Activated CD8-positive, alpha-beta memory T cell treated with anti-CD3 and anti-CD28 coated beads for 24 hours (primary cell): ENCODE data around the gene PMM1.
"Not testable (repeated sequence)": the region's sequence is repeated elsewhere in the genome, so short reads cannot be mapped to it uniquely, and the experiment has no call there.

ENCODE experiments used
- DNase-seq: peaks from one replicate; pipeline ENCODE4 v3.0.0-alpha.2; 2020

Gene PMM1

DNA sequence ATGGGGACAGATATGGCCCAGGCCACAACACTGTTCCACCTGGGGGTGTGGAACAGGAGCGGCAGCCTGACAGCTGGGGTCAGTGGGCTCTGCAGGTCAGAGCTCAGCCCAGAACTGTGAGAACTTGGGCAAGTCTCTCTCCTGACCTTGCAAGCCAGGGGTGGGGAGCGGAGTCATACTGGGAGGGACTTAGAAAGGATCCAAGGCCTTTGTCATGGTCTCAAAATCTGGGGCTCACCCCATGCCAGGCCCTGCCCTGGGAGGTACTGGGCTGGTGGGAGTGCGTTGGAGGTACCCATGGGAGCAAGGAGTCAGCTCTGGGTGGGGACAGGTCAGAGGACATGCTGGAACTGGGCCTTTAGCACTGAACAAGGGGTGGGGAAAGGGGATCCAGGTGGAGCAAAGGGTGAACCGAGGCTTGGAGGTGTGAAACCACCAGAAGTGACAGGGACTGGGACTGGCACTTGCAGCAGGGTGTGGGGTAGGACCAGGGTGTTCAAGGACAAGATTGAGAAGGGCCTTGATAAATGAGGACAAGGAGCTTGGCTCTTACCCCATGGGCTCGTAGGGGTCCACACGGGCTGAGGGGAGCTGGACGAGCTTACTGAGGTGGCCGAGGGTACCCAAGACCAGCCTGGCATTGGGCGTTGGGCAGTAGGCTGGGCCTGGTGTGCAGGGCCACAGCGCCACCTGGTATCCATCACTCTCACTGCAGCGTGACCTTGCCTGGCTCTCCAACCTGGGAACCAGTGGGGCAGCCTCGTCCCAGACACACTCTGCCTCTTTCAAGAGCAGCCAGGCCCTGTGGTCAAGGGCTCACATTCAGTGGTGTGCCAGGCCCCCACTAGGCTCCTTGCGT lies 7.4 kb upstream of the PMM1 start:
- DNase-seq, result no peak

DNA sequence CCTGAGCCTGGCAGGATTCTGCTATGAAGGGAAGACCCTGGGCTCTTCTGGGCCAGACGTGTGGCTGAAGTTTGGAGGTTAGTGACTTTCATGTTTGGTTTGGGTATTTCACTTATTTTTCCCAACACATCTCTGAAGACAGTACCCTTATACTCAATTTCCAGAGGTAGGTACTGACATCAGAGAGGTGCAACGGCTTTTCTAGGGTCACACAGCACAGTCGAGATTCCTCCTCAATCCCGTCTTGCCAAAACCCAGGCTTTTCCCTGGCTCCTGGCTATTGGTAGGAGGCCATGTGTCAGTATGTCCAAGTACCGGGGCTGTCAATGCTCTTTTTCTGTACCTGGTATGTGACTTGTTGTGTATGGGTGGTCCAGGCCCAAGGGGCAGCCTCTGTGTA lies 6.1 kb upstream of the PMM1 start:
- no peak for DNase-seq

DNA sequence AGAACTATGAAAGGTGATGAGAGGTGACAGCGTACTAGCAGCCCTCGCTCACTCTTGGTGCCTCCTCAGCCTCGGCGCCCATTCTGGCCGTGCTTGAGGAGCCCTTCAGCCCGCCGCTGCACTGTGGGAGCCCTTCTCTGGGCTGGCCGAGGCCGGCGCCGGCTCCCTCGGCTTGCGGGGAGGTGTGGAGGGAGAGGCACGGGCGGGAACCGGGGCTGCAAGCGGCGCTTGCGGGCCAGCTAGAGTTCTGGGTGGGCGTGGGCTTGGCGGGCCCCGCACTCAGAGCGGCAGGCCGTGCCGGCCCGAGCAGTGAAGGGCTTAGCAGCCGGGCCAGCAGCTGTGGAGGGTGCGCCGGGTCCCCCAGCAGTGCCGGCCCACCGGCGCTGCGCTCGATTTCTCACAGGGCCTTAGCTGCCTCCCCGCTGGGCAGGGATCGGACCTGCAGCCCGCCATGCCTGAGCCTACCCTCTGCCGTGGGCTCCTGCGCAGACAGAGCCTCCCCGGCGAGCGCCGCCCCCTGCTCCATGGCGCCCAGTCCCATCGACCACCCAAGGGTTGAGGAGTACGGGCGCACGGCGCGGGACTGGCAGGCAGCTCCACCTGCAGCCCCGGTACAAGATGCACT lies 3.8 kb upstream of the PMM1 start:
- not testable (repeated sequence) for DNase-seq

DNA sequence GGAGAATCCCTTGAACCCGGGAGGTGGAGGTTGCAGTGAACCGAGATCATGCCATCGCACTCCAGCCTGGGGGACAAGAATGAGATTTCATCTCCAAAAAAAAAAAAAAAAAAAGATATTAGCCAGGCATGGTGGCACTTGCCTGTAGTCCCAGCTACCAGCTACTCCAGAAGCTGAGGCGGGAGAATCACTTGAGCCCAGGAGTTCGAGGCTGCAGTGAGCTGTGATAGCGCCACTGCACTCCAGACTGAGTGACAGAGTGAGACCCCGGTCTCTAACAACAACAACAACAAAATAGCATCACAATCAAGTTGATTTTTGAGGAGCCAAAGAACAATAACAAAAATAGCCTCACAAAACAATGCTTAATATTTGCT lies 2.3 kb downstream of the PMM1 start:
- DNase-seq, result no peak

DNA sequence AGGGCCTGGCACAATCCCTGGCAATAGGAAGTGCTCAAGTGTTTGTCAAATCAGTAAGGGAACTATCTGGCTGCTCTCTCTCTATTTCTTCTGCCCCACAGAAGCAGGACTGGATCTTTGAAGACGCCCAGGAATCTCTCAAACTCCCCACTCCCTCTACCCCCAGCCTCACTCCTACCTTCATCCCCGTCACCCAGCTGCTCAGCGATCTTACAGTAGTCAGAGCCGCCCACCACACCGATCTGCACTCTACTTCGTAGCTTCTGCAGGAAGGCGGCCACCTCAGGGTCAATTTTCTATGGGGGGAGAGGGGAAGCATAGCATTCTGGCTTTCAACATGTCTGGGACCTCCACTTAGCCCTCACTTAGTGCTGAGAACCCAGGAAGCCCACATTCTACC lies 3.7 kb downstream of the PMM1 start:
- DNase-seq, result no peak

DNA sequence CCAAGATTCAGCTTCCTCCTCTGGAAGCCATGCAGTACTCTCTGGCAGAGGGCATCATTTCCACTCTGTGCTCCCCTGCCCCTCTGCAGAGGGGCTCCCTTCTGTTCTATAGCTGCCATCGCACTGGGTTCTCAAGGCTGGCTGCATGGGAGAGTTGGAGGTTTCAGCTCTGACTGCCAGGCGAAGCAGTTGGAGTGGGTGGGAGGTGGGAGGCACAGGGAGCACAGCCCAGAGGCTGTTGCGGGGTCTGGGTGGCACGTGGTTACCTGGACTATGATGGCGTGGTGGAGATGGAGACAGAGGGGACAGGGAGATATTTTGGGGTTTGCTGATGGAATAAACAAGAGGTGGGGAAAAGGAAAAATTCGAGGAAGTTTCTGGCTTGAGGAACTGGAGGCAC lies 4.8 kb downstream of the PMM1 start:
- DNase-seq, result no peak

DNA sequence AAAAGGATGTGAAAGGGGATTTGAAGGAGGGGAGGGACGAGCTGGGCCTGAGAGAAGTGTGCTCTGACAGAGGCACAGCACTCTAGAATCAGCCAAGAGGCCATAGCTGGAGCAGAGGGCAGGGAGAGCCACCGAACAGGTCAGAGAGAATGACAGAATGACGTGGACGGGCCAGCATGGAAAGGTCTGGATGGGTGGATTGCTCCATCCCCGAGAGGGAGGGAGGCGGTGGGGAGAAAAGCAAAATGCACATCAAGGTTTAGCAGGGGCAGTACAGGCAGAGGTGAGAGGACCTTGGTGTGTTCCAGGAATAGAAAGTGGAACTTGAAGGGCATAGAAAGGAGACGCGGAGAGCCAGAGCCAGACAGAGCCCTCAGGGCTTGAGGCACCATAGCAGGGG lies 6.9 kb downstream of the PMM1 start:
- DNase-seq, result no peak

DNA sequence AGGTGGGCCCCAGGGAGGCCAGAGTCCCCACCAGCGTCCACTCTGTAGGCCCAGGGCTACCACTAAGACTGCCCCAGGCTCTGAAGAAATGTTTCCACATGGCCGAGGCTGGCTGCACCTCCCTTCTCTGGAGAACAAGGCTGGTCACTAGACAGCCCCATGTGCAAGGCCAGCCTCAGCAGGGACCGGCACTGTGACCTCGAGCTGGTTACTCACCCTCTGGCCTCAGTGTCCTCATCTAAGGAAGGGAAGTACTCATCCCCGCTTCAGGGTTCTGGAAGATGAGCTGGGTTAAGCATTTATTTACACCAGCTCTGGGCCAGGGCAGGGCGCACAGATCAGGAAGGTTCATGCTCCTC lies 9.7 kb downstream of the PMM1 start:
- DNase-seq, result no peak

DNA sequence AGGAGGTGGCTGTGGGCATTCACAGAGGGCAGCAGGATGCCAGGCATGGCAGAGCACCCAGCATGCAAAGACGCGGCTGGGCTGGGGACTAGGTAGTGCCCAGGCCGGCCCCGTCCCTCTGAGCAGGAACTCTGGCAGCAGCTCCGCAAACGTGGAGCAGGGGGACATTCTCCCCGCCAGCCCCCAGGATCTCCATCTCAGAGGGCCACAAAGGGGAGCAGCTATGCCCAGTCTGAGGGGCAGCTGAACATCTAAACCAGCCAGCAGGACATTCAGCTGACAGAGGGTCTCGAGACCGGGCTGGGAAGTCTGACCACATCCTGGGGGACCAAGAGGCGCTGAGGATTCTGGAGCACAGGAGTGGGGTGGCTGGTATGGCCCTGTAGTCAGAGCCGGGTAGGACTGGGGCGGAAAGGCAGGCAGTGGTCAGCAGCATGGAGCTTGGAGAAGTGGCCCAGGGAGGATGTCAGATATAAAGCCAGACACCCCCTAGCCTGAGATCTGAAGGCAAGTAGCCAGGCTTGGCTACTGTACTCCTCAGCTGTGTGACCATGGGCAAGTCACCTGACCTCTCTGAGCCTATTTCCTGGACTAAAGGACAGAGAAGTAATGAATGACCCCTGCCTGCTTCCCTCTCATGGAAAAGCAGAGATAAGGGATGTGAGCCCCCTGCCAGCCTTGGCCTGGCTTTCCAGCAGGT lies 10.2 kb downstream of the PMM1 start:
- DNase-seq, result no peak

DNA sequence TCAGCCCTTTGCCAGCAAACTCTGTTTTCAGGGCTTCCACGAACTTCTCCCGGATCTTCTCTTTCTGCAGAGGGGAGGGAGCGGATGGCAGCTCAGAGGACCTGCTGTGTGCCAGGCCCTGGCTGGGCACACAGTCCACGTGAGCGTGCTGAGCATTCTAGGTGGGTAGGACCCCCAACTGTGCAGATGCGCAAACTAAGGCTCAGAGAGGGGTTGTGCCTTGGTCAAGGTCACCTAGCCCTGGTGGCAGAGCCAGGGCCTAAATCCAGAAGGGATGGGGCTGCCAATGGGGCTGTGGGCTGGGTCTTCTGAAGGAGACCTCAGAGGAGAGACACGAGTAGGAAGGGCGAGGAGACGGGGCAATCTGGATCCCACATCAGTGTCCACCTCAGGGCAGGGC lies 10.8 kb downstream of the PMM1 start:
- no peak for DNase-seq

DNA sequence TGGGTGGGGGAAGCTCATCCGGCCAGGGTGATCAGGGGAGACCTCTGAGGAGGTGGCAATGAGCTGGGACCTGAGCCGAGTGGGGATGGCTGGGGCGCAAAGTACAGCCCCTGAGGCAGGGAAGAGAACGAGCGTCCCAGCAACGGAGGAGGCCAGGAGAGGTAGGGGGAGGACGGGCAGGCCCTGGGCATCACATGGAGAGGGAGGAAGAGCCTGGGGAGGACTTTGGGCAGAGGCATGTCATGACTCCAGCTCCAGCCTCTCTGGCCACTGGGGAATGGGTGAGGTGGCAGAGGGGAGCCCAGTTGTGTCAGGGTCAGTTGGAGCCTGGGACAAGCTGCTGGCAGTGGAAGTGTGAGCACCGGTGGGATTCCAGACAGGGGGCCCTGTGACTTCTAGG lies 11.5 kb downstream of the PMM1 start:
- no peak for DNase-seq

DNA sequence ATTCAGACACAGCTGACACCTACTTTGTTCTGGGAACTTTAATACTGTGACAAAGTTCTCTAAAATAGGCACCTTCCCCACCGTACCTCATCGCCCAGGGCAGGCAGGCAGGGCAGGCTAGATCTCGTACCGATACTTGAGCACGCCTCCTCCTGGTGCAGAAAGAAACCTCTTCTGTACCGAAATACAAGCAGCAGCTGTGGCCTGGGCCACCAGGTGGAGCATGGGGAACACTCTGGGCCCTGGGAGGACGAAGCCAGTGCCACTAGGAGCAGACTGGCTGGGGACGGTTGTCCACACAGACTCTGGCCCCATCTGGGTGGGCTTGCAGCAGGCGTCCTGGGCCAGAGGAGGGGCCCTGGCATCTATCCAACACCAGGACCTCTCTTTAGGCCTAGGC lies 12.8 kb downstream of the PMM1 start:
- no peak for DNase-seq

DNA sequence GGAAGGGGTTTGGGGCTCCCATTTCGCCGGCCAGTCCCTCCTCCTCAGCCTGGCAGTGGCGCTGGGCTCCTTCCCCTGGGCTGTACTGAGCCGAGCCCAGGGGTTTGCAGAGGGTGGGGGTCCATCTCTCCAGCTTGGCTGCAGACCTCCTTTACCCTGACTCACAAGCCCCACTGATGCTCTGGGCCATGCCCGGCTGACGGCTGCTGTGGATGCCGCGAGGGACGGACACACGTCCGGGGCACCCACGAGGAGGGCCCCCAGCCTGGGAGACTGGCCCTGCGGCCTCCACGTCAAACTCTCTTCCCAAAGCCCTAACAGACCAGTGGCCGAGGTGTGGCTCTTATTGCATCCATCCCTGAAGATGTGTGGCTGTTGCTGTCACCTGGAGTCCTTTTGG lies 14.1 kb downstream of the PMM1 start:
- no peak for DNase-seq

DNA sequence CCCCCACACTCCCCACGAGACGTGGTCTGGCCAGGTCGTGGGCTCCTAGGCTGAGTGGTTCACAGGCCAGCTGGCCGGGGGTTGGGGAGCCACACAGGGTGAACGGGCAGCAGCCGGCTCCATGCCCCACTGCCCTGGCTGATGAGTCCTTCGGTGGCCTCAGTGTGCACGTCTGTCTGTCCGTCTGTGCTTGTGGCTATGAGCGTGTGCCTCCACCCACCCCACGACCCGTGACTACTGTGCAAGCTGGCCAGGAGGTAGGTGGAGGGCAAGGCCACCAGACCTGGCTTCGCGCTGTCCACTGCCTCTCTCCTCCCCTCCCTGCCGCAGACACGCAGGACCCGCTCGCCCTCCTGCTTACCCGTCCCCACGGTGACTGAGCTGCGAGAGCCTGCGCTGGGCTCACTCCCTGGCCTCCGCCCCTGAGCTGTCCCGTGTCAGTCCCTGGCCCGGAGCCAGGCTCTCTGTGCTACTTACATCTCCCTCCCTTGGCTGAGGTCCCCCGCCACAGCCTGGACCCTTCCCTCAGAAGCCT lies 14.7 kb downstream of the PMM1 start:
- no peak for DNase-seq

DNA sequence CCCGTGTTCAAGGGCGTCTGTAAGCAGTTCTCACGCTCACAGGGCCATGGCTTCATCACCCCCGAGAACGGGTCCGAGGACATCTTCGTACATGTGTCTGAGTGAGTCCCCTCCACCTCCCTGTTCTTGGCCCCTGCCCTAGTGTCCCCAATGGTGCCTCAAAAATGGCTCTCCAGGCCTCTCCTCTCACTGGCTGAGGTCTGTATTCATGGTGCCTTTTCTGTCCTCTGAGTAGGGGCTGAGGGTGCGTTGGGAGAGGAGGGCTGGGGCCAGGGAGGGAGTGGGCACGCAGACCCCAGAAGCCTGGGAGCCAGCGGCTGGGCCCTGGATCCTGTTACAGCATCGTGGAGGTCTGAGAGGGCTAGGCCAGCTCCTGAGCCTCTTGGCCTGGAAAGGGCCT lies 16.0 kb downstream of the PMM1 start:
- no peak for DNase-seq

DNA sequence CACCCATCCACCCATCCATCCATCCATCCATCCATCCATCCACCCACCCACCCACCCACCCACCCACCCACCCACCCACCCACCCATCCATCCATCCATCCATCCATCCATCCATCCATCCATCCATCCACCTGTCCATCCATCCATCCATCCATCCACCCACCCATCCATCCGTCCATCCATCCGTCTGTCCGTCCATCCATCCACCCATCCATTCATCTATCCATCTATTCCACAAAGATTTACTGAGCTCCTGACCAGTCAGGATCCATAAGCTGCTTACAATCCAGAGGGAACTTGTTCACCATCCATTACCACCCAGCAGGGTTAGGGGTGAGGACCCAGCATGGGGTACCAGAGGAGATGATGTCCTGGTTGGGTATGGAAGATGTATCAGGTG lies 17.3 kb downstream of the PMM1 start:
- DNase-seq, result not testable (repeated sequence)

DNA sequence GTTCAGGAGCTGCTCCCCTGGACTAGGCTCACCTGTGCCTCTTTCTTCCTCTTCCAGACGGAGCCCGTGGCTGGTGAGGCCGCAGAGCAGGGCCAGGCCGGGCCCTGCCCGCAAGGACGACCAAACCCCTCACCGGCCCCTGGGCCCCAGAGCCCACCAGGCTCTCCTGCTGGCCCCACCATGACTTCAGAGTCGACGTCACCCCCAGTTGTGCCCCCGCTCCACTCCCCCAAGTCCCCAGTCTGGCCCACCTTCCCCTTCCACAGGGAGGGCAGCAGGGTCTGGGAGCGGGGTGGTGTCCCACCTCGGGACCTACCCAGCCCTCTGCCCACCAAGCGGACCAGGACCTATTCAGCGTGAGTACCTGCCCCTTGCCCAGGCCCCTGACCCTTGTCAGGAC lies 17.9 kb downstream of the PMM1 start:
- DNase-seq, result no peak

DNA sequence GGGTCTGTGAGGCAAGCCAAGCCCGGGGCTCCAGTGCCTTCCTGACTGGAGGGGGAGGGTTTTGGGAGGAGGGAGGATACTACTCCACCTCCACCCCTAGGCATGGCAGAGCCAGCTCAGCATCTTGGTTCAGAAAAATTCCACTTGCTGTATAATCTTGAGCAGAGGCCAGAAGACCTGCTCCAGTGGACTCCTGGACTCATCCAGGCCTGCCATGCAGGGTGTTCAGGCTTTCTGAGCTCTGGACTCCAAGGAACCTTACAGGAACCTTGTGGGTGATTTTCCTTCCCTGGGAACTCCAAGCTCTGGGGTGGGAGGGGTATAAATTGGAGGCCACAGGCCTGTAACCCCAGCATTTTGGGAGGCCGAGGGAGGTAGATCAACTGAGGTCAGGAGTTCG lies 19.4 kb downstream of the PMM1 start:
- no peak for DNase-seq

DNA sequence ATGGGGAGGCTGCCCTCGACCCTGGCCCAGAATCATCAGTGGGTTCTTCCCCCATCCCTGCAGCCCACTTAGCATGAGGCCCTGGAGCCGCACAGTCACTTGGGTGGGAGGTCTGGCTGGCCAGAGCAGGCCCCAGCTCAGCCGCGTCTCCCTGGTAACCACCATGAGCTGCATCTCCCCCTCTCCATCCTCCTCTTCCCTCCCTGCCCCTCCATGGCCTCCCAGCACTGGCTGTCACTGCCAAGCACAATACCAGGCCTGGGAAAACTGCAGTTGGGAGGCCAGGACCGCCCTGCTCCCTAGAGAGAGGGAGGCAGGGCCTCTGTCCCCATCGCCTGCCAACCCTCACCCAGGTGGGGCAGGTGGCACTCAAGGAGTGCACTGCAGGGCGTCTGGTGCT lies 20.8 kb downstream of the PMM1 start:
- no peak for DNase-seq

DNA sequence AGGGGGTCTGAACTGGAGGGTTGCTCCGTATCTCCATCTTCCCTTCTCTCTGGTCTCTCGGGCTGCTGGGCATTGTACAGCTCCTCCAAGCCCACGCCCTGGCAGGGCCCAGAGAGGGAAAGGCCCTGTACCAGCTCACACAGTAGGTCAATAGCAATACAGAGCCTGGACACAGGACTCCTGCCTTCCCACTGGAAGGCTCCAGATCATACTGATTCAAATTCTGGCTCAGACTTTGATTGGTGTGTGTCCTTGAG lies 22.2 kb downstream of the PMM1 start:
- no peak for DNase-seq

DNA sequence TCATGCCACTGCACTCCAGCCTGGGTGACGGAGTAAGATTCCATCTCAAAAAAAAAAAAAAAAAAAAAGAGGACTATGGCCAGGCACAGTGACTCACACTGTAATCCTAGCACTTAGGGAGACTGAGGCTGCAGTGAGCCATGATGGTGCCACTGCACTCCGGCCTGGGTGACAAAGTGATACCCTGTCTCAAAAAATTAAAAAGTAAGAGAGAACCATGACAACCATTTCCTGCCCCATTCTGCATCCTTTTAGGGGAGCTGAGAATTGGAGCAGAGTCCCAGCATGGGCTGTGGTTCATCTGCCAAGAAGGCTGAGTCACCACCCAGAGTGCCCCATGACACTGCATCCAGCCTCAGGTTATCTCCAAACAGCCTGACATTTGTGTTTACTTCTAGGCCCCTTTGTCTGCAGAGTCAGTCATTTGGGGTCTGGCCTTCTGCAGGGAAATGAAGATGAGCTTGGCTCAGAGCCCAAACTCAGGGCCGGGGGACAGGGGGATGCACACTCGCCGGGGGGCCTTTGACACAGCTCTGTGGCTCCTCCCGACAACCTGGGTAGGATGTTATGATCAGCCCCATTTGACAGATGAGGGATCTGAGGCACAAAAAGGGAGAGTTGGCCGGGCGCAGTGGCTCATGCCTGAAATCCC lies 24.1 kb downstream of the PMM1 start:
- no peak for DNase-seq

DNA sequence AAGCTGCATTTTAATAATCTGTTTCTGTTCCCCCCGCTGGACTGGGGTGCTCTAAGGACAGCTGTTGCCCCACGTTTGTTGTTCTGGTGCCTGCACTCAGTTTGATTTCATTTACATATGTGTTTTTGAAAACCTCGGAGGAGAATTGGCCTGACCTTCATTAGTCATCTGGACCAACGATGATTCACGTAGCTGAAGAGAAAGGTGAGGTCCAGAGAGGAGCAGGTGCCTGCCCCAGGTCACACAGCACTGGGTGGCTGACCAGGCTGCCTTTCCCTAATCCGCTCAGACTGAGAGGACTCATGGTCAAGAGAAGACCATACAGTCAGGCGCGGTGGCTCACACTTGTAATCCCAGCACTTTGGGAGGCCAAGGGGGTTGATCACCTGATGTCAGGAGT lies 25.1 kb downstream of the PMM1 start:
- no peak for DNase-seq

DNA sequence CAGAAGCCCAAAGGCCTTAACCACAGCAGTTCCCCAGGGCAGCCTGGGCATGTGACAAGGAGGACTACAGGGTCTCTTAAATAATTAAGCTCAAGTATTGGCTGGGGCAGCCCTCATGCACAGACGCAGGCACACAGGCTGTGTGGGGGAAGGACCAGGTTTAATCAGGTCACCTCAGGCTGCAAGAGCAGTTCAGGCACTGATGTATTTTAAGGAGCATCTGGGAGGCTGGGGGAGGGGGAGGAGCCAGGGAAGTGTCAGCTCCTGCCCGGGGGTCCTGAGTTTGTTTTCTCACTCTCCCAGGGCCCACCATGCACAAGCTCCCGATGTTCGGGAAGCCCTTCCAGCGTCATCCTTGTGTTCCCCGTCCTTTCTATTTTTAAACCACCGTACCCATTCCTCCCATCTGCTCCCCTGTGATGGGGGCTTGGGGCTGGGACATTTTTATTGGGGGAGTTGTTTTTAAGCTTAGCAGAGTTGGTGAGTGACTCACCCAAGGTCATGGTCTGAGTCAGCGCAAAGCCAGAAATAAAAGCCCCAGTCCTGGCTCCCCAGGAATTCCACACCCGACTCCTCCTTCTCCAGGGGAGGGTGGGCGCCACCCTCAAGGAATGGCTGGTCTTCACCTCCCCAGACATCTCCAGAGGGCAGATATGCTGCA lies 26.5 kb downstream of the PMM1 start:
- no peak for DNase-seq
